SK-N-SH (cell line): ENCODE measurements around the gene CCDC18.
"Not testable (repeated sequence)": the region's sequence is repeated elsewhere in the genome, so short reads cannot be mapped to it uniquely, and the experiment has no call there.

Experiments used
- CTCF ChIP-seq: fragments of 200-600 bp; sonication (generic); IDR thresholded peaks from 2 replicates; pipeline ENCODE4 v1.6.1; 2017; ENCODE audit warnings: antibody characterized with exemption, mild to moderate bottlenecking, moderate library complexity
- ELF1 ChIP-seq: IDR thresholded peaks from 2 replicates; pipeline ENCODE4 v1.4.0; 2012
- EP300 ChIP-seq, 2 experiments: IDR thresholded peaks; 2 replicates each; pipeline versions ENCODE4 v1.4.0 to v1.6.1; 2012; ENCODE audit warnings: borderline replicate concordance in 1 of 2, low read depth in 1 of 2, low read length in 1 of 2
- EZH2phosphoT487 ChIP-seq: fragments of 200-600 bp; sonication (generic); IDR thresholded peaks from 2 replicates; pipeline ENCODE4 v1.6.1; 2017; ENCODE audit warnings: low read depth, mixed run types, mild to moderate bottlenecking, antibody characterized with exemption, moderate library complexity, borderline replicate concordance
- FOXJ3 ChIP-seq: sonication (generic); formaldehyde crosslinking; IDR thresholded peaks from 2 replicates; pipeline ENCODE4 v1.5.1; 2020; ENCODE audit warnings: mild to moderate bottlenecking, missing genetic modification reagents
- MAX ChIP-seq: IDR thresholded peaks from 2 replicates; pipeline ENCODE4 v1.4.0; 2012; ENCODE audit warnings: low read depth
- MXI1 ChIP-seq: IDR thresholded peaks from 2 replicates; pipeline ENCODE4 v1.6.1; 2012; ENCODE audit warnings: mild to moderate bottlenecking, low read depth, low read length, improper control_type of control experiment
- NRF1 ChIP-seq: IDR thresholded peaks from 2 replicates; pipeline ENCODE4 v1.6.1; 2012; ENCODE audit warnings: low read depth, mild to moderate bottlenecking, low read length
- POLR2AphosphoS5 ChIP-seq: IDR thresholded peaks from 2 replicates; pipeline ENCODE4 v1.6.1; 2012; ENCODE audit warnings: low read depth, low read length
- REST ChIP-seq: IDR thresholded peaks from 2 replicates; pipeline ENCODE4 v1.6.1; 2012; ENCODE audit warnings: mild to moderate bottlenecking, low read depth, low read length, moderate library complexity
- RXRA ChIP-seq: IDR thresholded peaks from 2 replicates; pipeline ENCODE4 v1.4.0; 2012; ENCODE audit warnings: low read depth, mild to moderate bottlenecking, borderline replicate concordance
- SMC3 ChIP-seq: IDR thresholded peaks from 2 replicates; pipeline ENCODE4 v1.6.1; 2012; ENCODE audit warnings: low read depth, low read length, improper control_type of control experiment
- TAF1 ChIP-seq: IDR thresholded peaks from 2 replicates; pipeline ENCODE4 v1.6.1; 2012; ENCODE audit warnings: low read depth, mild to moderate bottlenecking, low read length, moderate library complexity, borderline replicate concordance
- USF2 ChIP-seq: fragments of 150-350 bp; IDR thresholded peaks from 2 replicates; pipeline ENCODE4 v1.6.1; 2017; ENCODE audit warnings: antibody characterized with exemption, low read length, low read depth, borderline replicate concordance

- not testable (repeated sequence) for TF ChIP-seq EP300 (IDR thresholded peaks at IDR 0.05; ENCODE audit: borderline replicate concordance in 1 of 2, low read depth in 1 of 2, low read length in 1 of 2); MXI1; CTCF; FOXJ3 (CRISPR knock-in tag); TAF1; POLR2AphosphoS5; MAX; SMC3; USF2; NRF1; REST; ELF1; EZH2phosphoT487; RXRA
Observed at GRCh38 chr1:93174638-93175037, 5.9 kb upstream of the CCDC18 start.
